Midbrain (tissue), 1 donor: ENCODE data around the gene PDZD2.
"Not testable (repeated sequence)": the region's sequence is repeated elsewhere in the genome, so short reads cannot be mapped to it uniquely, and the experiment has no call there.

Source experiments
- DNase-seq: peaks from one replicate; lab custom pipeline; 2025; lab: John Stamatoyannopoulos, UW

The PDZD2 gene

DNA sequence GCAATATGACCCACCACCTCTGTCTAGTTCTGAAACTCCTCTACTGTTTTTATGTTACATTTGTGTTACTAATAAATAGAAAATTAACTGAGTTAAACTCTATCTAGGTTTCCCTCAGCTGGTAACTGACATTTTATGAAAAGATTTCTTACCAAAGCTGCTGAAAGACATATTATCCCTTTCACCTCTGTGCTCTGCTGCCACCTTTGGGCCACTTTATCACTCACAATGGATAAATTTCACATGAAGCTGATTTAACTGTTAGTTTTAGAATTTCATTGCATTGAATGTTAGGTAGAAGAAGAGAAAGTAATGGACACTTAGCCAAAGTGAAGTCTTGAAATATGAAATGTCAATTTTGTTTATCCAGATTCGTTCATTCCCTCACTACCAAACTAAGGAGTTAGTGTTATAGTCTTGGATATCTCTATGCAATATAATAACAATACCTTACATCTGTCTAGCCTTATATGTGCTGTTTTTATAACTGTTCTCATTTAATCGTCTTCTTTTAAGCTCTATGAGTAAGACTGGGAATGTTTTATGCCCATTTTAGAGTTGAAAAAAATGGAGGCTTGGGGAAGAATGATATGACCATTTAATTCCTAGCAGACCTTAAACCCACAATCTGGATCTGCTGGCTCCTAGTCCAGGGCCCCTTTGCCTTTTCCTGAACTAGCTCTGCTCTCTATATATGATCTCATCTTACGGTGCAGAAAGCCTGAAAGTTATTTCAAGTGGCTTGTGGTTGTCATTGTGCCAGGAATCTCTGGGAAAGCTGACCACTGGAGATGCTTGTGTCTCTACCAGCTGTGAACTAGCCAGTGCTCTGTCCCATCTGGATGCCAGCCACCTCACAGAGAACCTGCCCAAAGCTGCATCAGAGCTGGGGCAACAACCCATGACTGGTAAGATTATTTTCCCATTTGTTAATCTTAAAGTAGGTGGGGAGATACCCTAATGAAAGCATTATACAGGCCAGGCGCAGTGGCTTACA, 438.1 kb downstream of the PDZD2 start:
- peak; percentile 75 for DNase-seq

DNA sequence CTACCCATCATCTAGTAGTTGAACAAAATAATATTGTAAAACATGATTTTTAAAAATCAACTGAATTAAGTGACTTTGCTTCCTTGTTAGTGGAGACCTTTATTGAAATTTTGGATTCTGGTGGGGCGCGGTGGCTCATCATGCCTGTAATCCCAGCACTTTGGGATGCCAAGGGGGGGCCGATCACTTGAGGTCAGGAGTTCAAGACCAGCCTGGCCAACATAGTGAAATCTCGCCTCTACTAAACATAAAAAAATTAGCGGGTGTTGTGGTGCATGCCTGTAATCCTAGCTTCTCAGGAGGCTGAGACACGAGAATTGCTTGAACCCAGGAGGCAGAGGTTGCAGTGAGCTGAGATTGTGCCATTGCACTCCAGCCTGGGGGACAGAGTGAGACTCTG, 439.9 kb downstream of the PDZD2 start:
- not testable (repeated sequence) for DNase-seq

DNA sequence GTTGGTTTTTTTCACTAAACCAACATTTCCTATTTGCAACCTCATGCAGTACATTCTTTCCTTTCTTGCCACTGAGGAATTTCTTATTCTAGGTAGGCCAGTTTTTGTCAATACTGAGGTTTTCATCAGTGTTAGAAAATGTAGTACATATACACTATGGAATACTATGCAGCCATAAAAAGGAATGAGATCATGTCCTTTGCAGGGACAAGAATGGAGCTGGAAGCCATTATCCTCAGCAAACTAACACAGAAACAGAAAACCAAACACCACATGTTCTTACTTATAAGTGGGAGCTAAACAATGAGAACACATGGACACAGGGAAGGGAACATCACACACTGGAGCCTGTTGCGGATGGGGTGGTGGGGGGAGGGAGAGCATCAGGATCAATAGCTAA, 441.6 kb downstream of the PDZD2 start:
- DNase-seq, result not testable (repeated sequence)

DNA sequence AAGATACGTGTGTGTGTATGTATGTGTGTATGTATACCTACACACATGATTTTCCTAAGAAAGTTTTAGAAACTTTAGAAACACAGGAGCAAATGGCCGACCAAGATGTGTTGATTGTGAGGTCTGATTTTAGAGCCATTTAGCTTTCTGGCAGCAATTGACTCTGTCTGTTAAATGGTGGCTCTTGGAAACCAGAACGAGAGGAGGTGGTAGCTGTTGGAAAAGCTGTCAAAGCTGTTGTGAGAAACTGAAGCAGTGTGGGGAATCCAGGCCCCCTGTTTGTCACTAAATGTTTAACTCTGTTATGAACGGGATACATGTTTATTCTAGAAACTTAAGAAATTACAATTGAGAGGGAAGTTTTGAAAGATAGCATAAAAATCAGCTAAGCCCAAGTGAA, 443.8 kb downstream of the PDZD2 start:
- DNase-seq, result no peak

DNA sequence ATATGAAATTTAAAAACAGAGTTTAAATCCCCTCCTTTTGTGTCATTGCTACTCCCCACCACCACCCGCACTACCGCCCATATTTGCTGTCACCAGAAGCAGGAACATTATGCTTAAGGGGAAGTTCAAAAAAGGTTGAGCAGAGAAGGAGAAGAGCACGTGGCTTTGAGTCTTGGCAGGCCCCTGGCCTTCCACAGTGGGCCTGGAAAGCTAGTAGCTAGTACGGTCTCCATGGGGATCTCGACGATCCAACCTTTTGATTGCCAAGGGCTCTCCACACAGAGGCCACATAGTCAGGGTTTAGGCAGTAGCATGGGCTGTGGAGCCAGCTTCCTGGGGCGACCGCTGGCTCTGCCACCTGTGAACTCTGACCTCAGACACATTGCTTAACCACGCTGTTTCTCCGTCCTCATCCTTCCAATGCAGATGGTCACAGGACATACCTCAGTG, 445.1 kb downstream of the PDZD2 start:
- peak; percentile 58 for DNase-seq

DNA sequence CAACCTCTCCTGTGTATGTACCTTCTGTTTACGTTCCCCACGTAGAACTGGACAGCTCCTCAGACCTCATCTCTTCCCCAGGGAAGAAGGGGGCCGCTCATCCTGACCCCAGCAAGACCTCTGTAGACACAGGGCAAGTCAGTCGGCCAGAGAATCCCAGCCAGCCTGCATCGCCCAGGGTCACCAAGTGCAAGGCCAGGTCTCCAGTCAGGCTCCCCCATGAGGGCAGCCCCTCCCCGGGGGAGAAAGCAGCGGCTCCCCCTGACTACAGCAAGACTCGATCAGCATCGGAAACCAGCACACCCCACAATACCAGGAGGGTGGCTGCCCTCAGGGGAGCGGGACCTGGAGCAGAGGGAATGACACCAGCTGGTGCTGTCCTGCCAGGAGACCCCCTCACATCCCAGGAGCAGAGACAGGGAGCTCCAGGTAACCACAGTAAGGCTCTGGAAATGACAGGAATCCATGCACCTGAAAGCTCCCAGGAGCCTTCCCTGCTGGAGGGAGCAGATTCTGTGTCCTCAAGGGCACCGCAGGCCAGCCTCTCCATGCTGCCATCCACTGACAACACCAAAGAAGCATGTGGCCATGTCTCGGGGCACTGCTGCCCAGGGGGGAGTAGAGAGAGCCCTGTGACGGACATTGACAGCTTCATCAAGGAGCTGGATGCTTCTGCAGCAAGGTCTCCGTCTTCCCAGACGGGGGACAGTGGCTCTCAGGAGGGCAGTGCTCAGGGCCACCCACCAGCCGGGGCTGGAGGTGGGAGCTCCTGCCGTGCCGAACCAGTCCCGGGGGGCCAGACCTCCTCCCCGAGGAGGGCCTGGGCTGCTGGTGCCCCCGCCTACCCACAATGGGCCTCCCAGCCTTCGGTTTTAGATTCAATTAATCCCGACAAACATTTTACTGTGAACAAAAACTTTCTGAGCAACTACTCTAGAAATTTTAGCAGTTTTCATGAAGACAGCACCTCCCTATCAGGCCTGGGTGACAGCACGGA, 448.5 kb downstream of the PDZD2 start:
- no peak for DNase-seq

DNA sequence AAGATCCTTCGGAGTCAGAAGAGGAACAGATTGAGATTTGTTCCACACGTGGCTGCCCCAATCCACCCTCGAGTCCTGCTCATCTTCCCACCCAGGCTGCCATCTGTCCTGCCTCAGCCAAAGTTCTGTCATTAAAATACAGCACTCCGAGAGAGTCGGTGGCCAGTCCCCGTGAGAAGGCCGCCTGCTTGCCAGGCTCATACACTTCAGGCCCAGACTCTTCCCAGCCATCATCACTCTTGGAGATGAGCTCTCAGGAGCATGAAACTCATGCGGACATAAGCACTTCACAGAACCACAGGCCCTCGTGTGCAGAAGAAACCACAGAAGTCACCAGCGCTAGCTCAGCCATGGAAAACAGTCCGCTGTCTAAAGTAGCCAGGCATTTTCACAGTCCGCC, 449.3 kb downstream of the PDZD2 start:
- no peak for DNase-seq

DNA sequence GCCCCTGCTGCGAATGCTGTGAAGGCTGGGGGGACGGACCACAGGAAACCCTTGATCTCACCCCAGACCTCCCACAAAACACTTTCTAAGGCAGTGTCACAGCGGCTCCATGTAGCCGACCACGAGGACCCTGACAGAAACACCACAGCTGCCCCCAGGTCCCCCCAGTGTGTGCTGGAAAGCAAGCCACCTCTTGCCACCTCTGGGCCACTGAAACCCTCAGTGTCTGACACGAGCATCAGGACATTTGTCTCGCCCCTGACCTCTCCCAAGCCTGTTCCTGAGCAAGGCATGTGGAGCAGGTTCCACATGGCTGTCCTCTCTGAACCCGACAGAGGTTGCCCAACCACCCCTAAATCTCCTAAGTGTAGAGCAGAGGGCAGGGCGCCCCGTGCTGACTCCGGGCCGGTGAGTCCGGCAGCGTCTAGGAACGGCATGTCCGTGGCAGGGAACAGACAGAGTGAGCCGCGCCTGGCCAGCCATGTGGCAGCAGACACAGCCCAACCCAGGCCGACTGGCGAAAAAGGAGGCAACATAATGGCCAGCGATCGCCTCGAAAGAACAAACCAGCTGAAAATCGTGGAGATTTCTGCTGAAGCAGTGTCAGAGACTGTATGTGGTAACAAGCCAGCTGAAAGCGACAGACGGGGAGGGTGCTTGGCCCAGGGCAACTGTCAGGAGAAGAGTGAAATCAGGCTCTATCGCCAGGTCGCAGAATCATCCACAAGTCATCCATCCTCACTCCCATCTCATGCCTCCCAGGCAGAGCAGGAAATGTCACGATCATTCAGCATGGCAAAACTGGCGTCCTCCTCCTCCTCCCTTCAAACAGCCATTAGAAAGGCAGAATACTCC, 450.4 kb downstream of the PDZD2 start:
- DNase-seq, result no peak

DNA sequence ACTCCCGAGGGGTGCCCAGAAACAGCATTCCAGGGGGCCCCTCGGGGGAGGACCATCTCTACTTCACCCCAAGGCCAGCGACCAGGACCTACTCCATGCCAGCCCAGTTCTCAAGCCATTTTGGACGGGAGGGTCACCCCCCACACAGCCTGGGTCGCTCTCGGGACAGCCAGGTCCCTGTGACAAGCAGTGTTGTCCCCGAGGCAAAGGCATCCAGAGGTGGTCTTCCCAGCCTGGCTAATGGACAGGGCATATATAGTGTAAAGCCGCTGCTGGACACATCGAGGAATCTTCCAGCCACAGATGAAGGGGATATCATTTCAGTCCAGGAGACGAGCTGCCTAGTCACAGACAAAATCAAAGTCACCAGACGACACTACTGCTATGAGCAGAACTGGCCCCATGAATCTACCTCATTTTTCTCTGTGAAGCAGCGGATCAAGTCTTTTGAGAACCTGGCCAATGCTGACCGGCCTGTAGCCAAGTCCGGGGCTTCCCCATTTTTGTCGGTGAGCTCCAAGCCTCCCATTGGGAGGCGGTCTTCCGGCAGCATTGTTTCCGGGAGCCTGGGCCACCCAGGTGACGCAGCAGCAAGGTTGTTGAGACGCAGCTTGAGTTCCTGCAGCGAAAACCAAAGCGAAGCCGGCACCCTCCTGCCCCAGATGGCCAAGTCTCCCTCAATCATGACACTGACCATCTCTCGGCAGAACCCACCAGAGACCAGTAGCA, 451.3 kb downstream of the PDZD2 start:
- no peak for DNase-seq

DNA sequence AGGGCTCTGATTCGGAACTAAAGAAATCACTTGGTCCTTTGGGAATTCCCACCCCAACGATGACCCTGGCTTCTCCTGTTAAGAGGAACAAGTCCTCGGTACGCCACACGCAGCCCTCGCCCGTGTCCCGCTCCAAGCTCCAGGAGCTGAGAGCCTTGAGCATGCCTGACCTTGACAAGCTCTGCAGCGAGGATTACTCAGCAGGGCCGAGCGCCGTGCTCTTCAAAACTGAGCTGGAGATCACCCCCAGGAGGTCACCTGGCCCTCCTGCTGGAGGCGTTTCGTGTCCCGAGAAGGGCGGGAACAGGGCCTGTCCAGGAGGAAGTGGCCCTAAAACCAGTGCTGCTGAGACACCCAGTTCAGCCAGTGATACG, 451.8 kb downstream of the PDZD2 start:
- no peak for DNase-seq

DNA sequence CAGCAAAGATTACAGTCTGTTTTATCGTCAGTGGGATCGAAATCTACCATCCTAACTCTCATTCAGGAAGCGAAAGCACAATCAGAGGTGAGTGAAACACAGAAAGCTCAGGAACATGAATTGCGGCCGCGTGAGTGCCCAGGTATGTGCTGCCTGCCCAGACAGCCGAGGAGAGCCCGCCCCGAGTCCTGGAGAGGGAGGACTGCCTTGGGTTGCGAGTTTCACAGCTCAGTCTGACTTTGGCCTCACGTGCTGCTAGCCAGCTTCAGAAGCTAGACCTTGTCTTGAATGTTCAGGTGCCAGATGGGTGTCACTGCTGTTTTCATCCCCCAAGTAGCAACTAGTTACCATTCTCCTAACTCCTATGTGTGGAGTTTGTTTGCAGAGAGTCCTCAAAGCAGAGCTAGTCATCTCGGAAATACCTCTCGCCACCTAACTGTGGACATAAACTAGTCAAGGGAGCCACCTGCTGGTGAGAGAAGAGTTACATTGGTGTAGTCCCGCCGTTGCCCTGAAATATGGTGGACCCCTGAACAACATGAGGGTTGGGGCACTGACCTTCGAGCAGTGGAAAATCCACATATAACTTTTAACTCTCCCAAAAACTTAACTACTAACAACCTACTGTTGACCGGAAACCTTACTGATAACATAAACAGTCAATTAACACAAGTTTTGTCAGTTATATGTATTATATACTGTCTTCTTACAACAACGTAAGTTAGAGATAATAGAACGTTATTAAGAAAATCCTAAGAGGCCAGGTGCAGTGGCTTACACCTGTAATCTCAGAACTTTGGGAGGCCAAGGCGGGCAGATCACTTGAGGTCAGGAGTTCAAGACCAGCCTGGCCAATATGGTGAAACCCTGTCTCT, 454.2 kb downstream of the PDZD2 start:
- peak; percentile 58 for DNase-seq

DNA sequence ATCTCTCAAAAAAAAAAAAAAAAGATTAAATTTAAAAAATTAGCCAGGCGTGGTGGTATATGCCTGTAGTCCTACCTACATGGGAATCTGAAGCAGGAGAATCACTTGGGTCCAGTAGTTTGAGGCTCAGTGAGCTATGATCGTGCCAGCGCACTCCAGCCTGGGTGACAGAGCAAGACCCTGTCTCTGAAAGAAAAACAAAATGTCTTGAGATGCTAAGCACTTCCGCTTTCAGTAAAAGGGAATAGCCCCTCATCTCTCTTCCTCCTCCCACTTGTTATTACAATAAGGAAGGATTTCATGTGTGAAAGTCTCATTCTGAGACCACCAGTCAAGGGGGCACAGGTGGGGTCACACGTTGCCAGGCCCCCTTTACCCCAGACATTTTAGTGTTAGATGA, 455.8 kb downstream of the PDZD2 start:
- DNase-seq, result no peak

DNA sequence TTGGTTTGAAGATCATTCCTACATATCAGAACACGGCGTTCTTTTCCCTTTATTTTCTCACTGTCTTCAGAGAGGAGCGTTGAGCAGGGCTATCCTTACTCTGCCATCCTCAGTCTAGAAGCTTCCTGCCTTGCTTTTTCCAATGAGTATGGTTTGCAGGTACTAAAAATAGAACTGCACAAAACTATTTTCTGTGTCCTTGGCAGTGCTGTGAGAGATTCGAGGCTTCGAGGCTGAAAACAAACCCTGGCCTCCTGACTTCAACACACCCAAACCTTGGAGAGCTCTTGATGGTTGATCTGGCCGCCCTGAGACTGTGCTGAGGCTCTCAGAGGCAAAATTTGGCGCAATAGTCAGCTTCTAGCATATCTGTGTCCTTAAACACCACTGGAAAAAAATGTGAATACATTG, 456.3 kb downstream of the PDZD2 start:
- DNase-seq, result no peak

DNA sequence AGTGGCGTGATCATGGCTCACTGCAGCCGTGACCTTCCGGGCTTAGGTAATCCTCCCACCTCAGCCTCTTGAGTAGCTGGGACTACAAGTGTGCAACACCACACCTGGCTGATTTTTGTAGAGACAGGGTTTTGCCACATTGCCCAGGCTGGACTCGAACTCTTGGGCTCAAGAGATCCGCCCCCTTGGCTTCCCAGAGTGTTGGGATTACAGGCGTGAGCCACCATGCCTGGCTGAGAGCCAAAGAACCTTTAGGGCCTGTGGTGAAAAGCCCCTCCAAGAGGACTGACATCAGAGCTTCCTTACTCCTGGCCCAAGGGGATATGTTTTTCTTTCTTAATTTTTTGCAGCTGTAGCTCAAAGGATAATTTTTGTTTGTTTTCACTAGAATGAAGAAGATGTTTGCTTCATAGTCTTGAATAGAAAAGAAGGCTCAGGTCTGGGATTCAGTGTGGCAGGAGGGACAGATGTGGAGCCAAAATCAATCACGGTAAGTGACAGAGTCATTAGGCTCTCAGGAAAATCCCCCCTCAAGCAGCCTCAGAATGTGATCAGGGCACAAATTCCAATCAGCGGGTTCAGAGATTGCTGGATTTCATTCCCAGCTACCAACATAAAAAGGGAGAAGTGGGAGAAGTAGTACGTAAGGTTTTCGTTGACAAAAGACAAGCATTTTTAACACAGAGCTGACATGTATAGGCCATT, 458.1 kb downstream of the PDZD2 start:
- DNase-seq, result no peak

DNA sequence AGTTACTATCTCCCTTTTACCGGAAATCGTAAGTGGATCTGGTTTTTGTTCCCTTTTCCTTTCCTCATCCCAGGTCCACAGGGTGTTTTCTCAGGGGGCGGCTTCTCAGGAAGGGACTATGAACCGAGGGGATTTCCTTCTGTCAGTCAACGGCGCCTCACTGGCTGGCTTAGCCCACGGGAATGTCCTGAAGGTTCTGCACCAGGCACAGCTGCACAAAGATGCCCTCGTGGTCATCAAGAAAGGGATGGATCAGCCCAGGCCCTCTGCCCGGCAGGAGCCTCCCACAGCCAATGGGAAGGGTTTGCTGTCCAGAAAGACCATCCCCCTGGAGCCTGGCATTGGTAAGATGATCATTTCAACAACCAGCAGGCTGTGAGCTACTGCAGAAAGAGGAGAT, 459.4 kb downstream of the PDZD2 start:
- no peak for DNase-seq

DNA sequence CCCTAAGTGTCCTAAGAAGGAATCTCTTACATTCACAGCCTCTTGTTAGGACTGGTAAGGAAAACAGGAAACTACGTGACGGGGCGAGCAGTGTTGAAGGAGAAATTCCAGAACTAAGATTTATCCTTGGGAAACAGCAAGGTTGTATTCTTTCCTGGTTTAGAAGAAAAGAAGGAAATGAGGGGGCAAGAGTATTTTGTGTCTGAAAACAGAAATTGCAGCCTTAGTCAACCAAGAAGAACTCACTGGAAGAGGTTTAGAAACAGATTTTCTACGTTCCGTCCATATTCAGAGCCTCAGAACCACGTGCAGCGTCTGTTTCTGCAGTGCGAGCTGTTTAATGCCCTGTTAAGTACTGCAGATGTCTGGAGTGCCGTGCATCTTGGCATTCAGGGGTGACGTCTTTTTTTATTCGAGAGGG, 460.0 kb downstream of the PDZD2 start:
- DNase-seq, result no peak

DNA sequence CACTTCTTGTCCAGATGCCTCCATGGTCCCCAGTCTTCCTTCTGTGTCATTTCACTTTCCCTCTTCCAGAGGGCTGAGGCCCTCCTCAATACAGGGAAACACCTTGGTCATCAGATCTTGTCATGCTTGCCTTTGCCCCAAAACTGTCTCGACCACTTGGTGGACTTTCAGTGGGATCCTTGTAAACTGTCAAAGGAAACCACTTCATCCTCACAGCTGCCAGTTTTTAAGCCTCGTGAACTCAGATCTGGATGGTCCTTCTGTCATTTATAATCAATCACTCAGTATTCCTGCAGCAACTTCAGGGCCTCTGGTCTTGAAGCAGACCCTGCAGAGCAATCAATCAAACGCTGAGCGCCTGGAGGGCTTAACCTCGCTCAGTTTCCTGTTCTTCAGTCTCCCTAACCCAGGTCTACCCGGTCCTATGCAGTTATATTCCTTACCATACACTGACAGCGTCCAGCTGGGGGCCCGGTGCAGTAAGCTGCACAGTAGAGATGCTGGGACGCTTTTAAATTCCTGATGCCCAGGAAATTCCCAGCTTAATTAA, 460.6 kb downstream of the PDZD2 start:
- no peak for DNase-seq

DNA sequence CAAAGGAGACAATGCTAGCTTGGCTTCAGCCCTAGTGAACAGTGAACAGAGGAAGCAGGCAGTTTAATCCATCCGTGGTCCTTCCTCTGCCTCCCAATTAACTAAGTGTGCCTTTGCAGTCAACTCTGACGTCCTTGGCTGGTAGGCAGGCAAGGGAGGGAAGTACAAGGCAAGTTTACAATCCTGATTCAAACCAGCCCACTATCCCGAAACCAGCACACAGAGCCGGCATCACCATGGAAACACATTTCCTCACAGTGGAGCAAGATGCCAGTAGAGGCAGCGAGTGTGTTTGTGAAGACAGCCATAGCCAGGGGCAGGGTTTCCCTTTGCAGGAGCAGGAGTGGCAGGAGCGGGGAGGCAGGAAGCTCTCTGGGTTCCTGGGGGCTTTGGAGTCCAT, 461.3 kb downstream of the PDZD2 start:
- peak; percentile 39 for DNase-seq
